ENCODE data around the gene MYLK4. TPM values are rescaled to one million over a fixed set of nuclear protein-coding genes. Genes with fewer than 3 reads are reported as not detected.
A peak's percentile ranks its signal among the peaks of the same experiment; 100 is the strongest.

The MYLK4 gene
- polyA plus RNA-seq, 3 donors: 0.04 to 0.45 (median 0.08) TPM

DNA sequence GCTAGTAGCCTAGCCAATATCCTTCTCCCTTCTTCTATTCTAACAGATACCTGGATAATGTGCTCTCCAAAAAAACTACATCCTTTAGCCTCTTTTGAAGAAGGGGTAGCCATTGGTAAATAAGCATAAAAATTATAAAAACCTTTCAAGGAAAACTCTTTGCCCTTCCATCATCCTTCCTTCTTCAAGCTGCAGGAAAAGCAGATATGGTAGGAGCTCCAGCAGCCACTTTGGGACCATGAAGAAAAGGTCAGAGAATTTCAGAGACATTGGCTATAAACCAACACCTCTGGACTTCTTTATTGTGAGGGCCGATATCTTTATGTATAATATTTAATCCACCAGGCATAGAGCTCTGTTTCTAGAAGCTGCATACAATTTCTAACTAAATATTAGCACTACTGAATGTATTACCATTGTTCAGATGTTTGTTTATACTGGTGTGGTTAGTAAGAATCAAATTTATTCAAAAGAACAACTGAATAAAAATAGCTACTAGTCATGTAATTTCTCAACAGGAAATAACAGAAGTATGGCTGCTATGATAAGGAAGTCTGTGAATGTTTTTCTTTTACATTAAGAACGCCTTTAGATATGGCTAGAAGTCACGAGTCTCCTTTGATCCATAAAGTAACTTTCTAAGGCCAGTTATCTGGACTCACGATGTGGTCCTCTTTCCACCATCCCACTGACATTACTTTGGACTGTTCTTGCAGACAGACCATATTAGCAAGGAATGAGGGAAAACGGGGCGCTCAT lies 32.2 kb downstream of the MYLK4 start:
- peak overlapping the region; percentile 68 for H3K4me2 ChIP-seq (replicated peaks; ENCODE audit: extremely low read depth, low read length, poor library complexity, severe bottlenecking)
- TF ChIP-seq, protein P1, sequence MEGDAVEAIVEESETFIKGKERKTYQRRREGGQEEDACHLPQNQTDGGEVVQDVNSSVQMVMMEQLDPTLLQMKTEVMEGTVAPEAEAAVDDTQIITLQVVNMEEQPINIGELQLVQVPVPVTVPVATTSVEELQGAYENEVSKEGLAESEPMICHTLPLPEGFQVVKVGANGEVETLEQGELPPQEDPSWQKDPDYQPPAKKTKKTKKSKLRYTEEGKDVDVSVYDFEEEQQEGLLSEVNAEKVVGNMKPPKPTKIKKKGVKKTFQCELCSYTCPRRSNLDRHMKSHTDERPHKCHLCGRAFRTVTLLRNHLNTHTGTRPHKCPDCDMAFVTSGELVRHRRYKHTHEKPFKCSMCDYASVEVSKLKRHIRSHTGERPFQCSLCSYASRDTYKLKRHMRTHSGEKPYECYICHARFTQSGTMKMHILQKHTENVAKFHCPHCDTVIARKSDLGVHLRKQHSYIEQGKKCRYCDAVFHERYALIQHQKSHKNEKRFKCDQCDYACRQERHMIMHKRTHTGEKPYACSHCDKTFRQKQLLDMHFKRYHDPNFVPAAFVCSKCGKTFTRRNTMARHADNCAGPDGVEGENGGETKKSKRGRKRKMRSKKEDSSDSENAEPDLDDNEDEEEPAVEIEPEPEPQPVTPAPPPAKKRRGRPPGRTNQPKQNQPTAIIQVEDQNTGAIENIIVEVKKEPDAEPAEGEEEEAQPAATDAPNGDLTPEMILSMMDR (IDR thresholded peaks at IDR 0.05): no peak
- peaks cover 0 to 3% of the 10 kb centered on the region in 2 donors for H3K9me3 ChIP-seq (replicated peaks in 1 of 2; ENCODE audit: control insufficient read depth in 1 of 2, insufficient read depth in 1 of 2, low read length in 2 of 2)
- peak overlapping the region; percentile 5 to 62 (median 58) for H3K4me3 ChIP-seq (replicated peaks in 1 of 3; ENCODE audit: low read depth in 2 of 3, low read length in 3 of 3)
- Mint-ChIP-seq H3K4me3 (peak overlapping the region; percentile 39 to 82), H3K36me3 (peaks cover 2 to 3% of the 10 kb centered on the region in 2 donors), H3K27me3 (ENCODE audit: low read depth in 3 of 3) (no peaks in the 10 kb centered on the region), H3K27ac (peak overlapping the region in 6 of 7 donors; percentile 18 to 79 (median 70)), H3K9me3 (peaks cover 0 to 12% (median 7%) of the 10 kb centered on the region in 7 donors), H3K4me1 (peaks cover 24% of the 10 kb centered on the region)
- 0% methylated on average over 3 of the region's 6 CpGs for WGBS (ENCODE audit: insufficient coverage)
- H3K79me2 ChIP-seq (ENCODE audit: insufficient read depth, low read length): no peaks in the 10 kb centered on the region
- peak in 1 of 3 donors; percentile 52 for DNase-seq
- peaks cover 12 to 15% of the 10 kb centered on the region in 2 donors for H3K4me1 ChIP-seq (ENCODE audit: control insufficient read depth in 1 of 2, insufficient read depth in 2 of 2, low read length in 2 of 2)
- H3K27me3 ChIP-seq (ENCODE audit: control insufficient read depth in 2 of 2, insufficient read depth in 2 of 2, low read length in 2 of 2): no peaks in the 10 kb centered on the region
- peak overlapping the region in 1 of 2 donors; percentile 62 for H3K27ac ChIP-seq (ENCODE audit: low read depth in 1 of 2, low read length in 2 of 2)
- peak overlapping the region; percentile 23 for H3K9ac ChIP-seq (ENCODE audit: insufficient read depth, low read length, poor library complexity, severe bottlenecking)
- no peaks in the 10 kb centered on the region for H3K36me3 ChIP-seq (replicated peaks in 1 of 2; ENCODE audit: control insufficient read depth in 1 of 2, insufficient read depth in 2 of 2, low read length in 2 of 2)
- no peaks in the 10 kb centered on the region for H4K20me1 ChIP-seq (ENCODE audit: insufficient read depth, low read length)
- H2AFZ ChIP-seq (ENCODE audit: insufficient read depth, low read depth, low read length, poor library complexity, severe bottlenecking): peak overlapping the region; percentile 82
- intact Hi-C loops (cut with micrococcal nuclease): no loop called here

DNA sequence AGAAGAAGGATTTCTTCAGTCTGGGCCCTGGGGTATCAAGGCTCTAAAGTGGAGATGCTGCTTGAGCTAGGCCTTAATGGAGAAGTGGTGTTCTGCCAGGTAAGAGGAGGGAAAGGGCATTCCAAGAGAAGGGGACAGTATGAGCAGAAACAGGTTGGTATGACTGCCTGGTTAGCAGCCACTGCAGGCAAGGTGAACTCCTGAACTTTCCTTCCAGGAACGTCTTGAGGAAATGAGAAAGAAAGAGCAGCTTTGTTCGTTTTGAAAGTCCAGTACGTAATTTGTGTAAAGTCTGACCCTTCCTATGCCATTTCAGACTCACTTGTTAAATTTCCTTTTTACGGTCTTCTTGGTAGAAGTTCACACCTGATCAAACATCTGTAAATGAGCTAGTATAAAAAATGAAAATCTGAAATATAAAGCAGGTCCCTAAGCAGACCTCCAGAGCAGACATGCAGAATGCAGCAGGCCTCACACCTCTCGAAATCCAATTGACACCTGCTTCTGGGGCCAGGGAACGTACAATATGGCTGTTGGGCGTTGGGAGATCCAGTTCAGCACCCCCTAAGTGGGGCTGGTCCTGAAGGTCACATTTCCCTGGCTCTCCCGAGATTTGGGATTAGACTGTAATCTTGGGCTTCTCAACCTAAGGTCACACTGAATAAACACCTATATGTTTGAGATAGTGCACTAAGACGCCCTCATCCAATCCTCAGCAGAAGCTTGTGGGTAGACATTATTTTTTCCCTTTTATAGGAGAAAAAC lies 33.6 kb downstream of the MYLK4 start:
- no peaks in the 10 kb centered on the region for H3K27me3 Mint-ChIP-seq (ENCODE audit: low read depth in 3 of 3)
- H3K36me3 ChIP-seq (replicated peaks in 1 of 2; ENCODE audit: control insufficient read depth in 1 of 2, insufficient read depth in 2 of 2, low read length in 2 of 2): no peaks in the 10 kb centered on the region
- peaks cover 3% of the 10 kb centered on the region in 2 donors for H3K36me3 Mint-ChIP-seq
- H3K79me2 ChIP-seq (ENCODE audit: insufficient read depth, low read length): no peaks in the 10 kb centered on the region
- H3K4me2 ChIP-seq (replicated peaks; ENCODE audit: extremely low read depth, low read length, poor library complexity, severe bottlenecking): no peak overlapping the region
- TF ChIP-seq, protein P1 (IDR thresholded peaks at IDR 0.05): no peak
- H3K9me3 Mint-ChIP-seq: peaks cover 0 to 12% (median 6%) of the 10 kb centered on the region in 7 donors
- H3K27me3 ChIP-seq (ENCODE audit: control insufficient read depth in 2 of 2, insufficient read depth in 2 of 2, low read length in 2 of 2): no peaks in the 10 kb centered on the region
- DNase-seq: no peak
- H3K4me1 Mint-ChIP-seq: peaks cover 24% of the 10 kb centered on the region
- 89% methylated on average over 3 of the region's 9 CpGs for WGBS (ENCODE audit: insufficient coverage)
- H3K9me3 ChIP-seq (replicated peaks in 1 of 2; ENCODE audit: control insufficient read depth in 1 of 2, insufficient read depth in 1 of 2, low read length in 2 of 2): no peaks in the 10 kb centered on the region
- peaks cover 12 to 15% of the 10 kb centered on the region in 2 donors for H3K4me1 ChIP-seq (ENCODE audit: control insufficient read depth in 1 of 2, insufficient read depth in 2 of 2, low read length in 2 of 2)
- intact Hi-C loops (cut with micrococcal nuclease): no loop called here
- no peak overlapping the region for H3K4me3 Mint-ChIP-seq
- no peak overlapping the region for H3K27ac ChIP-seq (ENCODE audit: low read depth in 1 of 2, low read length in 2 of 2)
- no peaks in the 10 kb centered on the region for H4K20me1 ChIP-seq (ENCODE audit: insufficient read depth, low read length)
- no peak overlapping the region for H3K4me3 ChIP-seq (replicated peaks in 1 of 3; ENCODE audit: low read depth in 2 of 3, low read length in 3 of 3)
- H3K9ac ChIP-seq (ENCODE audit: insufficient read depth, low read length, poor library complexity, severe bottlenecking): no peak overlapping the region
- H3K27ac Mint-ChIP-seq: peak overlapping the region in 1 of 7 donors; percentile 45
- H2AFZ ChIP-seq (ENCODE audit: insufficient read depth, low read depth, low read length, poor library complexity, severe bottlenecking): no peak overlapping the region
